HepG2 (cell line): Measurements from ENCODE around the gene CNOT6.
"Not testable (repeated sequence)": the region's sequence is repeated elsewhere in the genome, so short reads cannot be mapped to it uniquely, and the experiment has no call there.

Experiments used
- ARNTL ChIP-seq: sonication (generic); formaldehyde crosslinking; IDR thresholded peaks from 2 replicates; pipeline ENCODE4 v1.4.0; 2020; ENCODE audit warnings: mild to moderate bottlenecking, missing genetic modification reagents
- CTCF ChIP-seq: sonication (generic); formaldehyde crosslinking; IDR thresholded peaks from 2 replicates; pipeline ENCODE4 v1.5.0; 2020; ENCODE audit warnings: mild to moderate bottlenecking, missing genetic modification reagents, moderate library complexity
- EZH2 ChIP-seq: conservative IDR thresholded peaks from 2 replicates; pipeline ENCODE4 v1.6.1; 2012; ENCODE audit warnings: mild to moderate bottlenecking, low read depth, low read length, moderate library complexity
- FOXA1 ChIP-seq, 2 experiments: fragments of 450-650 bp in 1 of 2; sonication (generic) in 1 of 2; formaldehyde crosslinking in 1 of 2; IDR thresholded peaks; 2 replicates each; pipeline versions ENCODE4 v1.4.0 to v1.6.1; 2016 to 2020; ENCODE audit warnings: missing genetic modification reagents in 1 of 2
- FOXK2 ChIP-seq: fragments of 450-650 bp; IDR thresholded peaks from 2 replicates; pipeline ENCODE4 v1.6.1; 2016
- NFE2 ChIP-seq: sonication (generic); formaldehyde crosslinking; IDR thresholded peaks from 2 replicates; pipeline ENCODE4 v1.4.0; 2020; ENCODE audit warnings: missing genetic modification reagents
- SIN3A ChIP-seq: IDR thresholded peaks from 2 replicates; pipeline ENCODE4 v1.6.1; 2011; ENCODE audit warnings: low read depth, mild to moderate bottlenecking, control low read depth, low read length, borderline replicate concordance
- TERF1 ChIP-seq: sonication (generic); formaldehyde crosslinking; IDR thresholded peaks from 2 replicates; pipeline ENCODE4 v1.8.0; 2022; ENCODE audit warnings: mild to moderate bottlenecking, missing genetic modification reagents, moderate library complexity
- U2AF2 ChIP-seq: fragments of 200-400 bp; formaldehyde crosslinking; IDR thresholded peaks from 2 replicates; pipeline ENCODE4 v1.6.1; 2017; ENCODE audit warnings: low read depth, mild to moderate bottlenecking, low read length
- ZBTB43 ChIP-seq: sonication (generic); formaldehyde crosslinking; conservative IDR thresholded peaks from 2 replicates; pipeline ENCODE4 v1.4.0; 2020; ENCODE audit warnings: missing genetic modification reagents

GRCh38 chr5:180458852-180459673, 35.1 kb upstream of the CNOT6 start:
- not testable (repeated sequence) for TF ChIP-seq ARNTL; U2AF2; SIN3A; ZBTB43 (CRISPR knock-in tag); FOXA1 (IDR thresholded peaks at IDR 0.05); FOXA1 (CRISPR knock-in tag; IDR thresholded peaks at IDR 0.05); NFE2 (CRISPR knock-in tag); TERF1 (CRISPR knock-in tag); CTCF (CRISPR knock-in tag); FOXK2; EZH2
